Gastrocnemius medialis (tissue), 4 donors: ENCODE data around the gene TANC1. TPM values are rescaled to one million over a fixed set of nuclear protein-coding genes. Genes with fewer than 3 reads are reported as not detected.

Experiments
- ATAC-seq, 2 donors: fragments of 150-250 bp; one replicate each; pipeline ENCODE4 v1.9.1; 2016
- DNase-seq, 2 donors: peaks; one replicate each; pipeline ENCODE4 v3.0.0-alpha.2; 2019
- H3K27ac ChIP-seq, 4 donors: fragments of 200-600 bp; sonication (generic); 1 replicate in 1 of 4; 2 replicates in 3 of 4; pipeline ENCODE4 v1.5.1; 2016 to 2018; ENCODE audit warnings: mild to moderate bottlenecking in 2 of 4, moderate library complexity in 1 of 4
- H3K27me3 ChIP-seq, 3 donors: fragments of 200-600 bp; sonication (generic) in 2 of 3; 1 replicate in 1 of 3; 2 replicates in 2 of 3; pipeline versions ENCODE4 v1.5.1 to v1.6.0; 2016 to 2019; ENCODE audit warnings: mild to moderate bottlenecking in 1 of 3, moderate library complexity in 1 of 3
- H3K36me3 ChIP-seq, 2 donors: fragments of 200-600 bp; sonication (generic) in 1 of 2; one replicate each; pipeline ENCODE4 v1.5.1; 2017 to 2018
- H3K4me1 ChIP-seq, 2 donors: fragments of 200-600 bp; sonication (generic) in 1 of 2; one replicate each; pipeline ENCODE4 v1.5.1; 2016 to 2017; ENCODE audit warnings: mild to moderate bottlenecking in 2 of 2
- H3K4me3 ChIP-seq, 4 donors: fragments of 200-600 bp; sonication (generic) in 3 of 4; 1 replicate in 1 of 4; 2 replicates in 3 of 4; pipeline ENCODE4 v1.5.1; 2016 to 2019; ENCODE audit warnings: mild to moderate bottlenecking in 2 of 4
- H3K9me3 ChIP-seq, 3 donors: fragments of 200-600 bp; sonication (generic) in 2 of 3; 1 replicate in 1 of 3; 2 replicates in 2 of 3; pipeline ENCODE4 v1.5.1; 2016 to 2019
- CTCF ChIP-seq, 5 experiments: fragments of 450-650 bp in 3 of 5; fragments of 200-600 bp in 2 of 5; sonication (generic) in 2 of 5; IDR thresholded peaks in 4 of 5; conservative IDR thresholded peaks in 1 of 5; 1 replicate in 4 of 5; 2 replicates in 1 of 5; pipeline ENCODE4 v1.5.1; 2016 to 2019; ENCODE audit warnings: antibody characterized with exemption in 5 of 5, mild to moderate bottlenecking in 3 of 5, moderate library complexity in 3 of 5
- POLR2A ChIP-seq, 2 donors: fragments of 450-650 bp; IDR thresholded peaks; one replicate each; pipeline ENCODE4 v1.6.1; 2017; ENCODE audit warnings: antibody characterized with exemption in 2 of 2, mild to moderate bottlenecking in 2 of 2, moderate library complexity in 2 of 2
- in situ Hi-C, 4 donors: fragments of 200-750 bp; cut with MboI; loops; one replicate each; pipeline versions ENCODE4 v1.15.0 to v1.8.0; 2017; ENCODE audit warnings: low sequenced_read_pairs in 4 of 4
- intact Hi-C: fragments of 100-400 bp; cut with DNase I; formaldehyde crosslinking; loops from one replicate; pipeline ENCODE4 v1.15.1; 2023; ENCODE audit warnings: low total_unique reads
- total RNA-seq, 4 donors: library from RNA; depleted of rRNA; stranded (reverse); fragments of >200 nt; gene quantifications; one replicate each; pipeline versions ENCODE4 v1.1.0 to v1.2.3, GENCODE V29; 2016

The TANC1 gene
- total RNA-seq, 4 donors from 2014 or later = 5.1 to 9.9 (median 5.4) TPM

GRCh38 chr2:158955842-158956365, 12.5 kb upstream of the TANC1 start:
- no peak for DNase-seq
- H3K4me1 ChIP-seq = peaks cover 11 to 15% of the 10 kb centered on the region in 2 donors
- intact Hi-C loops (no loop called here), in situ Hi-C loops (no loop called here)
- H3K36me3 ChIP-seq = no peaks in the 10 kb centered on the region
- no peak overlapping the region for H3K27ac ChIP-seq
- H3K9me3 ChIP-seq = no peaks in the 10 kb centered on the region
- H3K4me3 ChIP-seq = no peak overlapping the region
- no peaks in the 10 kb centered on the region for H3K27me3 ChIP-seq
- ATAC-seq = no peak
- TF ChIP-seq CTCF (IDR thresholded peaks at IDR 0.05 in 4 of 5, conservative IDR thresholded peaks at IDR 0.05 in 1 of 5) = no peak
- no peak for TF ChIP-seq POLR2A (IDR thresholded peaks at IDR 0.05)

- DNase-seq (no peak), ATAC-seq (no peak)
- H3K4me1 ChIP-seq = peaks cover 11 to 15% of the 10 kb centered on the region in 2 donors
- no peak overlapping the region for H3K27ac ChIP-seq
- TF ChIP-seq POLR2A (IDR thresholded peaks at IDR 0.05) = no peak
- no peaks in the 10 kb centered on the region for H3K9me3 ChIP-seq
- no peak overlapping the region for H3K4me3 ChIP-seq
- in situ Hi-C loops (no loop called here), intact Hi-C loops (no loop called here)
- H3K27me3 ChIP-seq = no peaks in the 10 kb centered on the region
- H3K36me3 ChIP-seq = no peaks in the 10 kb centered on the region
Measured at GRCh38 chr2:158958365-158958764, 10.1 kb upstream of the TANC1 start.

GRCh38 chr2:158960193-158960592, 8.2 kb upstream of the TANC1 start:
- H3K36me3 ChIP-seq = no peaks in the 10 kb centered on the region
- in situ Hi-C loops (no loop called here), intact Hi-C loops (no loop called here)
- TF ChIP-seq CTCF (IDR thresholded peaks at IDR 0.05 in 4 of 5, conservative IDR thresholded peaks at IDR 0.05 in 1 of 5) (no peak), POLR2A (IDR thresholded peaks at IDR 0.05) (no peak)
- no peak overlapping the region for H3K4me3 ChIP-seq
- no peaks in the 10 kb centered on the region for H3K9me3 ChIP-seq
- ATAC-seq (no peak), DNase-seq (no peak)
- no peaks in the 10 kb centered on the region for H3K27me3 ChIP-seq
- no peak overlapping the region for H3K27ac ChIP-seq
- peaks cover 0 to 4% of the 10 kb centered on the region in 2 donors for H3K4me1 ChIP-seq

GRCh38 chr2:158962074-158962473, 6.4 kb upstream of the TANC1 start:
- Histone ChIP-seq H3K27ac (no peak overlapping the region), H3K36me3 (no peaks in the 10 kb centered on the region), H3K4me3 (no peak overlapping the region), H3K4me1 (no peaks in the 10 kb centered on the region), H3K27me3 (no peaks in the 10 kb centered on the region), H3K9me3 (no peaks in the 10 kb centered on the region)
- no peak for TF ChIP-seq POLR2A (IDR thresholded peaks at IDR 0.05)
- no peak for TF ChIP-seq CTCF (IDR thresholded peaks at IDR 0.05 in 4 of 5, conservative IDR thresholded peaks at IDR 0.05 in 1 of 5)
- no peak for ATAC-seq
- in situ Hi-C loops = no loop called here
- DNase-seq = no peak
- intact Hi-C loops = no loop called here

- no peak for DNase-seq
- H3K27me3 ChIP-seq = no peaks in the 10 kb centered on the region
- no peak overlapping the region for H3K27ac ChIP-seq
- in situ Hi-C loops = no loop called here
- no peak for TF ChIP-seq CTCF (IDR thresholded peaks at IDR 0.05 in 4 of 5, conservative IDR thresholded peaks at IDR 0.05 in 1 of 5)
- no peak for TF ChIP-seq POLR2A (IDR thresholded peaks at IDR 0.05)
- intact Hi-C loops = no loop called here
- ATAC-seq = no peak
- no peak overlapping the region for H3K4me3 ChIP-seq
- no peaks in the 10 kb centered on the region for H3K9me3 ChIP-seq
- peaks cover 0 to 6% of the 10 kb centered on the region in 2 donors for H3K4me1 ChIP-seq
- no peaks in the 10 kb centered on the region for H3K36me3 ChIP-seq
Measured at GRCh38 chr2:158963071-158963470, 5.4 kb upstream of the TANC1 start.
